Thyroid gland (tissue), 4 donors: ENCODE results near the gene RHOC. TPM values are rescaled to one million over a fixed set of nuclear protein-coding genes. Genes with fewer than 3 reads are reported as not detected.
"Not testable (repeated sequence)": the region's sequence is repeated elsewhere in the genome, so short reads cannot be mapped to it uniquely, and the experiment has no call there.

Experiments used
- DNase-seq, 2 donors: peaks; one replicate each; pipeline ENCODE4 v3.0.0-alpha.2; 2019
- H3K27ac ChIP-seq, 3 donors: fragments of 200-600 bp; sonication (generic); 1 replicate in 2 of 3; 2 replicates in 1 of 3; pipeline ENCODE4 v1.5.1; 2016 to 2019; ENCODE audit warnings: mild to moderate bottlenecking in 1 of 3, moderate library complexity in 1 of 3
- H3K27me3 ChIP-seq: fragments of 200-600 bp; sonication (generic); one replicate; pipeline ENCODE4 v1.5.1; 2019
- H3K36me3 ChIP-seq, 2 donors: fragments of 200-600 bp; sonication (generic); one replicate each; pipeline ENCODE4 v1.5.1; 2016 to 2019
- H3K4me1 ChIP-seq, 2 donors: fragments of 200-600 bp; sonication (generic); one replicate each; pipeline ENCODE4 v1.5.1; 2017 to 2019
- H3K4me3 ChIP-seq, 3 donors: fragments of 200-600 bp; sonication (generic); replicated peaks in 1 of 3; 1 replicate in 2 of 3; 2 replicates in 1 of 3; pipeline ENCODE4 v1.5.1; 2016; ENCODE audit warnings: mild to moderate bottlenecking in 1 of 3
- H3K9me3 ChIP-seq: fragments of 200-600 bp; sonication (generic); one replicate; pipeline ENCODE4 v1.5.1; 2017
- POLR2A ChIP-seq, 2 donors: fragments of 450-650 bp; IDR thresholded peaks; one replicate each; pipeline ENCODE4 v1.6.1; 2017; ENCODE audit warnings: antibody characterized with exemption in 2 of 2, mild to moderate bottlenecking in 2 of 2, moderate library complexity in 1 of 2
- WGBS, 2 donors: methylation state at CpG; one replicate each; pipeline ENCODE4 v1.1.5; 2017; 5-methylcytosine and 5-hydroxymethylcytosine counted together
- intact Hi-C: fragments of 100-400 bp; cut with DNase I; formaldehyde crosslinking; loops from one replicate; pipeline ENCODE4 v1.15.1; 2023
- total RNA-seq, 4 donors: library from RNA; depleted of rRNA; stranded (reverse); fragments of >200 nt; gene quantifications; one replicate each; pipeline ENCODE4 v1.2.3, GENCODE V29; 2016
- TF ChIP-seq, protein P1 (sequence below), 6 experiments: fragments of 200-600 bp in 3 of 6; fragments of 450-650 bp in 3 of 6; sonication (generic) in 3 of 6; IDR thresholded peaks; one replicate each; pipeline ENCODE4 v1.5.1; 2016 to 2019; ENCODE audit warnings: antibody characterized with exemption in 6 of 6, mild to moderate bottlenecking in 2 of 6, inconsistent platforms in 1 of 6, moderate library complexity in 1 of 6

RHOC gene
- total RNA-seq, 4 donors from 2014 or later, result 125 to 188 (median 175) TPM

- peaks cover 10 to 20% of the 10 kb centered on the region in 2 donors for H3K4me1 ChIP-seq
- 35 to 38% methylated on average over 7 to 8 of the region's 10 CpGs for WGBS, 2 donors
- no peaks in the 10 kb centered on the region for H3K9me3 ChIP-seq
- intact Hi-C loops, result no loop called here
- no peaks in the 10 kb centered on the region for H3K27me3 ChIP-seq
- TF ChIP-seq, protein P1, sequence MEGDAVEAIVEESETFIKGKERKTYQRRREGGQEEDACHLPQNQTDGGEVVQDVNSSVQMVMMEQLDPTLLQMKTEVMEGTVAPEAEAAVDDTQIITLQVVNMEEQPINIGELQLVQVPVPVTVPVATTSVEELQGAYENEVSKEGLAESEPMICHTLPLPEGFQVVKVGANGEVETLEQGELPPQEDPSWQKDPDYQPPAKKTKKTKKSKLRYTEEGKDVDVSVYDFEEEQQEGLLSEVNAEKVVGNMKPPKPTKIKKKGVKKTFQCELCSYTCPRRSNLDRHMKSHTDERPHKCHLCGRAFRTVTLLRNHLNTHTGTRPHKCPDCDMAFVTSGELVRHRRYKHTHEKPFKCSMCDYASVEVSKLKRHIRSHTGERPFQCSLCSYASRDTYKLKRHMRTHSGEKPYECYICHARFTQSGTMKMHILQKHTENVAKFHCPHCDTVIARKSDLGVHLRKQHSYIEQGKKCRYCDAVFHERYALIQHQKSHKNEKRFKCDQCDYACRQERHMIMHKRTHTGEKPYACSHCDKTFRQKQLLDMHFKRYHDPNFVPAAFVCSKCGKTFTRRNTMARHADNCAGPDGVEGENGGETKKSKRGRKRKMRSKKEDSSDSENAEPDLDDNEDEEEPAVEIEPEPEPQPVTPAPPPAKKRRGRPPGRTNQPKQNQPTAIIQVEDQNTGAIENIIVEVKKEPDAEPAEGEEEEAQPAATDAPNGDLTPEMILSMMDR (IDR thresholded peaks at IDR 0.05), result no peak
- TF ChIP-seq POLR2A (IDR thresholded peaks at IDR 0.05), result no peak
- H3K27ac ChIP-seq, result no peak overlapping the region
- peak; percentile 80 to 84 for DNase-seq
- H3K36me3 ChIP-seq, result no peaks in the 10 kb centered on the region
- no peak overlapping the region for H3K4me3 ChIP-seq
These were observed 15.1 kb upstream of the RHOC start for GRCh38 chr1:112721966-112722524.

GRCh38 chr1:112721294-112721693 is 14.4 kb upstream of the RHOC start:
- WGBS, 2 donors, result 98 to 100% methylated on average over 2 of the region's 2 CpGs
- H3K36me3 ChIP-seq, H3K27me3 ChIP-seq, H3K9me3 ChIP-seq, H3K27ac ChIP-seq, H3K4me3 ChIP-seq, DNase-seq, intact Hi-C loops: not testable (repeated sequence)
- H3K4me1 ChIP-seq, result peaks cover 10 to 20% of the 10 kb centered on the region in 2 donors

GRCh38 chr1:112720800-112721199 is 13.9 kb upstream of the RHOC start:
- H3K4me3 ChIP-seq, result no peak overlapping the region
- no peaks in the 10 kb centered on the region for H3K9me3 ChIP-seq
- 66 to 85% methylated on average over 3 of the region's 3 CpGs for WGBS, 2 donors
- H3K36me3 ChIP-seq, result no peaks in the 10 kb centered on the region
- H3K27me3 ChIP-seq, result no peaks in the 10 kb centered on the region
- H3K4me1 ChIP-seq, result peaks cover 14 to 20% of the 10 kb centered on the region in 2 donors
- no peak for DNase-seq
- no peak overlapping the region for H3K27ac ChIP-seq
- no peak for TF ChIP-seq POLR2A (IDR thresholded peaks at IDR 0.05)
- TF ChIP-seq, protein P1 (IDR thresholded peaks at IDR 0.05), result no peak
- intact Hi-C loops, result no loop called here

DNA sequence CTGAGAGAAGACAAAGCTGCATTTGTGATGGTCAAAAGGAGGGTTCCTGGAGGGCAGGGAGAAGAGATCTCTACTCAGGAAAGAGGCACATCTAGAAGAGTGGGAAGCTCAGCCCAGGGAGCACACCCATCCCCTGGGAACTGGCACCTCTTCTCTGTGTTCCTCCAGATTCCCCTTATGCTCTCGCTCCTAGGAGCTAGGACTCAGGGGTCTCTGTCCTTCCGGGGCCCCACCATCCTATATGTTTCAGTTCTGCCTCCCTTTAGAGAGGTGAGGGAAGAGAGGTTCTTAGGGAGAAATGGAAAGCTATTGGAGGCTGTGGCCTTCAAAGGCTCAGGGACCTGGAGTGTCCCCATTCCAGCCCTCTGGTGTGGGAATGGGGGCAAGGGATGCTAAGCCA is 12.8 kb upstream of the RHOC start:
- no peaks in the 10 kb centered on the region for H3K9me3 ChIP-seq
- no peak for DNase-seq
- H3K4me3 ChIP-seq, result no peak overlapping the region
- H3K27me3 ChIP-seq, result no peaks in the 10 kb centered on the region
- no peak for TF ChIP-seq POLR2A (IDR thresholded peaks at IDR 0.05)
- TF ChIP-seq, protein P1 (IDR thresholded peaks at IDR 0.05), result no peak
- intact Hi-C loops, result no loop called here
- 91 to 100% methylated on average over 2 of the region's 2 CpGs for WGBS, 2 donors
- peaks cover 19 to 20% of the 10 kb centered on the region in 2 donors for H3K4me1 ChIP-seq
- H3K27ac ChIP-seq, result no peak overlapping the region
- H3K36me3 ChIP-seq, result no peaks in the 10 kb centered on the region

DNA sequence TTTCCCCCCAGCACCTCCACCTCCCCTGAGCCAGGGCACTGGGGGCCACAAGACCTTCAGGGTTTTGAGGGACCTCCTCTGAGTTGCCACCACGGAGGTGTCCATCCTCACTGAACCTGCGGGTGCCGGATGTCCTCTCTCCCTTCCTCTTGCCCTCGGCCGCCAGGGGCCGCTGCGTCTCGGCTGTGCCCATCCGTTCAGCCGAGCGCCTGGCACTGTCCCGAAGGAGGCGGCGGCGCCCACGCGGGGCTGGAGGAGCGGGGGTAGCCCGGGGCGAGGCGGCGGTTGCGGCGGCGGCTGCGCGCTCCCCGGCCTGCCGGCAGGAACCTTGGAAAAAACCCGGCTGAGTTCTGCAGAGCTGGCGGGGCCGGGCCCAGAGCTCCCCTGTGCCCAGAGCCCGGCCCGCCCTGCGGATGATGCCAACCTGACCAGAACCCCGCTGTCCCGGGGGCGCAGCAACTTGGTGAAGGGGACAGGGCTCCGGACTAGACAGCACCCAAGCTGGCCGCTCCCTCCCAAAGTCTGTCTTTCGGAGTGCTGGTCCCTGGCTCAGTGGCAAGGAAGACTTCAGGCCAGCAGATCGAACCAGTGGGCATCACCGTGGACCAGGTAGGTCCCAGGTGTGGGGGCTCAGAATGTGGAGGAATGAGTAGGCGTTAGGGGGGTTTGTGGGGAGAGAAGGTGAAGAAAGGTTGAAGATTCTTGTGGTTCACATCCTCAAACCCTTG is 11.9 kb upstream of the RHOC start:
- TF ChIP-seq, protein P1 (IDR thresholded peaks at IDR 0.05), result peak; percentile 57 to 91 (median 74)
- TF ChIP-seq POLR2A (IDR thresholded peaks at IDR 0.05), result no peak
- DNase-seq, result peak; percentile 85 to 92
- H3K36me3 ChIP-seq, result no peaks in the 10 kb centered on the region
- no peak overlapping the region for H3K4me3 ChIP-seq
- peaks cover 27 to 29% of the 10 kb centered on the region in 2 donors for H3K4me1 ChIP-seq
- H3K27ac ChIP-seq, result no peak overlapping the region
- intact Hi-C loops, result no loop called here
- H3K27me3 ChIP-seq, result no peaks in the 10 kb centered on the region
- no peaks in the 10 kb centered on the region for H3K9me3 ChIP-seq
- WGBS, 2 donors, result 28 to 74% methylated on average over 3 to 39 of the region's 44 CpGs
